GM23338 (cell line): ENCODE data around the gene DIP2B. TPM values are rescaled to one million over a fixed set of nuclear protein-coding genes. Genes with fewer than 3 reads are reported as not detected.
A peak's percentile ranks its signal among the peaks of the same experiment; 100 is the strongest.

Experiments used
- ATAC-seq: fragments of 200-7000 bp; cut with Tn5 transposase; 3 replicates; pipeline ENCODE4 v1.9.1; 2020
- DNase-seq: peaks from one replicate; pipeline ENCODE4 v3.0.0-alpha.2; 2015; ENCODE audit warnings: low spot score
- H2AFZ ChIP-seq: fragments of 200-600 bp; sonication (generic); 2 replicates; pipeline ENCODE4 v1.8.0; 2016; ENCODE audit warnings: antibody characterized with exemption, mild to moderate bottlenecking, moderate library complexity
- H3F3A ChIP-seq: fragments of 200-600 bp; sonication (generic); replicated peaks from 2 replicates; pipeline ENCODE4 v1.8.0; 2017; ENCODE audit warnings: antibody characterized with exemption, mixed run types, low read depth
- H3K27ac ChIP-seq: fragments of 200-600 bp; sonication (generic); 2 replicates; pipeline ENCODE4 v1.6.1; 2016; ENCODE audit warnings: low read depth
- H3K27me3 ChIP-seq: fragments of 200-600 bp; sonication (generic); 2 replicates; pipeline ENCODE4 v1.8.0; 2016; ENCODE audit warnings: mild to moderate bottlenecking, mixed run types, moderate library complexity; ENCODE audit not compliant: insufficient read depth
- H3K36me3 ChIP-seq: fragments of 200-600 bp; sonication (generic); 2 replicates; pipeline ENCODE4 v1.8.0; 2016; ENCODE audit warnings: mild to moderate bottlenecking; ENCODE audit not compliant: insufficient read depth
- H3K4me1 ChIP-seq: fragments of 200-600 bp; sonication (generic); 2 replicates; pipeline ENCODE4 v1.8.0; 2016; ENCODE audit warnings: mild to moderate bottlenecking, moderate library complexity; ENCODE audit not compliant: insufficient read depth
- H3K4me2 ChIP-seq: fragments of 200-600 bp; sonication (generic); 2 replicates; pipeline ENCODE4 v1.7.1; 2017; ENCODE audit warnings: mixed run types
- H3K4me3 ChIP-seq: fragments of 200-600 bp; sonication (generic); 2 replicates; pipeline ENCODE4 v1.6.1; 2016; ENCODE audit warnings: mixed run types
- H3K79me2 ChIP-seq: fragments of 200-600 bp; sonication (generic); replicated peaks from 2 replicates; pipeline ENCODE4 v1.8.0; 2017; ENCODE audit warnings: mild to moderate bottlenecking; ENCODE audit not compliant: insufficient read depth
- H3K9me2 ChIP-seq: fragments of 200-600 bp; sonication (generic); 2 replicates; pipeline ENCODE4 v1.8.0; 2017; ENCODE audit not compliant: insufficient read depth
- H4K20me1 ChIP-seq: fragments of 200-600 bp; sonication (generic); replicated peaks from 2 replicates; pipeline ENCODE4 v1.8.0; 2017; ENCODE audit warnings: mild to moderate bottlenecking; ENCODE audit not compliant: insufficient read depth
- H3K27ac Mint-ChIP-seq: 2 replicates; pipeline ENCODE4 v1.8.0; 2020; ENCODE audit warnings: inconsistent platforms, mild to moderate bottlenecking, moderate library complexity, mixed read lengths
- H3K27me3 Mint-ChIP-seq: 3 replicates; pipeline ENCODE4 v1.8.0; 2022; ENCODE audit warnings: low read depth, mild to moderate bottlenecking, moderate library complexity, mixed read lengths, inconsistent platforms; ENCODE audit not compliant: insufficient read depth, poor library complexity
- H3K36me3 Mint-ChIP-seq: 3 replicates; pipeline ENCODE4 v1.8.0; 2021; ENCODE audit warnings: low read depth, mild to moderate bottlenecking, inconsistent platforms, moderate library complexity, mixed read lengths
- H3K4me1 Mint-ChIP-seq: 3 replicates; pipeline ENCODE4 v1.8.0; 2020; ENCODE audit warnings: mild to moderate bottlenecking, inconsistent platforms, mixed read lengths
- H3K4me3 Mint-ChIP-seq: 3 replicates; pipeline ENCODE4 v1.8.0; 2021; ENCODE audit warnings: moderate library complexity, mild to moderate bottlenecking, inconsistent platforms, mixed read lengths
- H3K9me3 Mint-ChIP-seq: 3 replicates; pipeline ENCODE4 v1.8.0; 2020; ENCODE audit warnings: moderate library complexity, mild to moderate bottlenecking, inconsistent platforms, mixed read lengths
- CREB1 ChIP-seq: fragments of 250-450 bp; sonication (Bioruptor Pico); IDR thresholded peaks from 2 replicates; pipeline ENCODE4 v1.5.0; 2020; ENCODE audit warnings: low read depth, mild to moderate bottlenecking, moderate library complexity
- JUNB ChIP-seq: IDR thresholded peaks from one replicate; pipeline ENCODE4 v1.6.1; 2016; ENCODE audit warnings: antibody characterized with exemption; ENCODE audit not compliant: unreplicated experiment
- polyA plus RNA-seq: library from polyadenylated mRNA; unstranded; fragments of >200 nt; fragmentation: Nextera tagmentation; extraction: Ambion mirVana; gene quantifications from 2 replicates; pipeline ENCODE4 v1.2.1, GENCODE V29; 2016
- total RNA-seq: library from RNA; depleted of rRNA; stranded (reverse); fragments of >200 nt; shearing (Covaris generic); gene quantifications from 2 replicates; pipeline ENCODE4 v1.2.3, GENCODE V29; 2014
- TF ChIP-seq, protein P1 (sequence below), 2 experiments: fragments of 200-600 bp in 1 of 2; sonication (generic) in 1 of 2; conservative IDR thresholded peaks; 2 replicates each; pipeline versions ENCODE4 v1.5.1 to v1.6.1; 2016 to 2017; ENCODE audit warnings: antibody characterized with exemption in 2 of 2, low read depth in 2 of 2, mild to moderate bottlenecking in 2 of 2, moderate library complexity in 1 of 2
- TF ChIP-seq, protein P2 (sequence below): IDR thresholded peaks from 2 replicates; pipeline ENCODE4 v1.6.1; 2016; ENCODE audit warnings: antibody characterized with exemption
- TF ChIP-seq, protein P3 (sequence below): fragments of 250-450 bp; sonication (Bioruptor Pico); IDR thresholded peaks from 2 replicates; pipeline ENCODE4 v1.5.0; 2020; ENCODE audit warnings: mild to moderate bottlenecking, moderate library complexity

DIP2B gene
- total and polyA plus RNA-seq, 2 experiments from 2014 or later: 8.0 to 36.4 TPM

DNA sequence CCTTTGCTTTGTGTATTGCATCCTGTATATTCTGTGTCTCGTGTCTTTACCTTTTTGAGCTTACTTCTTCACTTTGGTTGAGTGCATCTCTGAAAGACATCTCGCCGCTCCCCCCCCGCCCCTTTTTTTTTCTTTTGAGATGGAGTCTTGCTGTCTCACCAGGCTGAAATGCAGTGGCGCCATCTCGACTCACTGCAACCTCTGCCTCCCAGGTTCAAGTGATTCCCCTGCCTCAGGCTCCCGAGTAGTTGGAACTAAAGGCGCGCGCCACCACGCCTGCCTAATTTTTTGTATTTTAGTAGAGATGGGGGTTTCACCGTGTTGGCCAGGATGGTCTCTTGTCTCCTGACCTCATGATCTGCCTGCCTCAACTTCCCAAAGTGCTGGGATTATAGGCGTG is 49.9 kb downstream of the DIP2B start:
- Histone ChIP-seq H3K36me3 (no peaks in the 10 kb centered on the region), H3K27ac (no peak overlapping the region), H3K4me1 (peaks cover 18% of the 10 kb centered on the region), H2AFZ (no peak overlapping the region), H3K79me2 (peaks cover 81% of the 10 kb centered on the region), H3K4me3 (no peak overlapping the region), H3F3A (no peaks in the 10 kb centered on the region), H3K9me2 (no peaks in the 10 kb centered on the region; the same call in 1 of the 2 replicates), H4K20me1 (peaks cover 4% of the 10 kb centered on the region; the same call in 1 of the 2 replicates), H3K27me3 (no peaks in the 10 kb centered on the region), H3K4me2 (no peak overlapping the region)
- TF ChIP-seq, protein P1, sequence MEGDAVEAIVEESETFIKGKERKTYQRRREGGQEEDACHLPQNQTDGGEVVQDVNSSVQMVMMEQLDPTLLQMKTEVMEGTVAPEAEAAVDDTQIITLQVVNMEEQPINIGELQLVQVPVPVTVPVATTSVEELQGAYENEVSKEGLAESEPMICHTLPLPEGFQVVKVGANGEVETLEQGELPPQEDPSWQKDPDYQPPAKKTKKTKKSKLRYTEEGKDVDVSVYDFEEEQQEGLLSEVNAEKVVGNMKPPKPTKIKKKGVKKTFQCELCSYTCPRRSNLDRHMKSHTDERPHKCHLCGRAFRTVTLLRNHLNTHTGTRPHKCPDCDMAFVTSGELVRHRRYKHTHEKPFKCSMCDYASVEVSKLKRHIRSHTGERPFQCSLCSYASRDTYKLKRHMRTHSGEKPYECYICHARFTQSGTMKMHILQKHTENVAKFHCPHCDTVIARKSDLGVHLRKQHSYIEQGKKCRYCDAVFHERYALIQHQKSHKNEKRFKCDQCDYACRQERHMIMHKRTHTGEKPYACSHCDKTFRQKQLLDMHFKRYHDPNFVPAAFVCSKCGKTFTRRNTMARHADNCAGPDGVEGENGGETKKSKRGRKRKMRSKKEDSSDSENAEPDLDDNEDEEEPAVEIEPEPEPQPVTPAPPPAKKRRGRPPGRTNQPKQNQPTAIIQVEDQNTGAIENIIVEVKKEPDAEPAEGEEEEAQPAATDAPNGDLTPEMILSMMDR (conservative IDR thresholded peaks at IDR 0.05; ENCODE audit: low read depth in 2 of 2): no peak
- H3K27me3 Mint-ChIP-seq: peaks cover 2% of the 10 kb centered on the region
- DNase-seq (no peak), ATAC-seq (no peak)
- no peaks in the 10 kb centered on the region; the same call in 2 of the 3 replicates for H3K9me3 Mint-ChIP-seq
- no peak overlapping the region for H3K4me3 Mint-ChIP-seq
- H3K27ac Mint-ChIP-seq: no peak overlapping the region
- peaks cover 4% of the 10 kb centered on the region; the same call in 2 of the 3 replicates for H3K36me3 Mint-ChIP-seq
- H3K4me1 Mint-ChIP-seq: peaks cover 5% of the 10 kb centered on the region; the same call in 2 of the 3 replicates

DNA sequence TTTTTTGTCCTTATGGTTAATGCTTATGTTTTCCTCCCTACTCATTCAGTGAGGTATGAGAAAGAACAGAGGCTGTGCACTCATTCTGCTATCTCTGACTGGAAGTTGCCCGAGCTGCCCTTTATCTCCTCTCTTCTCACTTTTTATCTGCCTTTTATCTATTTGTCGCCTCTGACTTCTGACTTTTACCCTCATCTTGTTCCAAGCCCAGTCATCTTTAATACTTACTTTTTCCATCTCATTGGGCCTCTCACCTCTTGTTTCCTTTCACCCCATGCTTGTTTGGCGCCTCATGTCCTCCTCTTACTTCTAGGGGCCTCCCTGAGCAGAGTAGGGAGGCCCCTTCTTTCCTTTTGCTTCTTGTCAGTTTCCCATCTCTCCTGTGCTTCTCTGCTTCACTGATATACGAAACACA is 50.7 kb downstream of the DIP2B start:
- no peaks in the 10 kb centered on the region for H3K9me3 Mint-ChIP-seq
- H3K27me3 ChIP-seq: no peaks in the 10 kb centered on the region
- no peak overlapping the region for H2AFZ ChIP-seq
- no peaks in the 10 kb centered on the region for H3F3A ChIP-seq
- peaks cover 4% of the 10 kb centered on the region; the same call in 2 of the 3 replicates for H3K36me3 Mint-ChIP-seq
- H3K4me3 Mint-ChIP-seq: no peak overlapping the region
- H3K4me1 ChIP-seq: peaks cover 18% of the 10 kb centered on the region
- H4K20me1 ChIP-seq: peaks cover 5% of the 10 kb centered on the region; the same call in 1 of the 2 replicates
- no peak for DNase-seq
- no peak overlapping the region for H3K4me3 ChIP-seq
- 0 out of 2 replicates have a peak overlapping the region, but pooled peaks have one; percentile 19 for H3K27ac ChIP-seq
- peaks cover 5% of the 10 kb centered on the region; the same call in 2 of the 3 replicates for H3K4me1 Mint-ChIP-seq
- H3K36me3 ChIP-seq: no peaks in the 10 kb centered on the region
- no peak overlapping the region for H3K4me2 ChIP-seq
- peaks cover 74% of the 10 kb centered on the region for H3K79me2 ChIP-seq
- no peaks in the 10 kb centered on the region; the same call in 1 of the 2 replicates for H3K9me2 ChIP-seq
- TF ChIP-seq, protein P2, sequence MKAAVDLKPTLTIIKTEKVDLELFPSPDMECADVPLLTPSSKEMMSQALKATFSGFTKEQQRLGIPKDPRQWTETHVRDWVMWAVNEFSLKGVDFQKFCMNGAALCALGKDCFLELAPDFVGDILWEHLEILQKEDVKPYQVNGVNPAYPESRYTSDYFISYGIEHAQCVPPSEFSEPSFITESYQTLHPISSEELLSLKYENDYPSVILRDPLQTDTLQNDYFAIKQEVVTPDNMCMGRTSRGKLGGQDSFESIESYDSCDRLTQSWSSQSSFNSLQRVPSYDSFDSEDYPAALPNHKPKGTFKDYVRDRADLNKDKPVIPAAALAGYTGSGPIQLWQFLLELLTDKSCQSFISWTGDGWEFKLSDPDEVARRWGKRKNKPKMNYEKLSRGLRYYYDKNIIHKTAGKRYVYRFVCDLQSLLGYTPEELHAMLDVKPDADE: no peak
- no peak for TF ChIP-seq JUNB
- no peak for ATAC-seq
- no peak overlapping the region; the same call in 1 of the 2 replicates for H3K27ac Mint-ChIP-seq
- H3K27me3 Mint-ChIP-seq: peaks cover 2% of the 10 kb centered on the region

DNA sequence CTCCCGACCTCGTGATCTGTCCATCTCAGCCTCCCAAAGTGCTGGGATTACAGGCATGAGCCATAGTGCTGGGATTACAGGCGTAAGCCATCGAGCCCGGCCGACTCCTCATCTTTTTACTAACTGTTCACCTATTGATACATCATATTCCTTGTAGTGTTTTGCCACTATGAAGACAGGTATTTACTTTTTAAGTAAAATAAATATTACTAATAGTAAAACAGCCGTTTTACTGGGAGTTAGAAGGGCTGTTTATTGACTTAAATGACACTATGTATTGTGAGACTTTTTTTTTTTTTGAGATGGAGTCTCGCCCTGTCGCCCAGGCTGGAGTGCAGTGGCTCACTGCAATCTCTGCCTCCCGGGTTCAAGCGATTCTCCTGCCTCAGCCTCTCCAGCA is 51.5 kb downstream of the DIP2B start:
- no peak overlapping the region for H3K27ac Mint-ChIP-seq
- H3K4me3 ChIP-seq: no peak overlapping the region
- H3K9me3 Mint-ChIP-seq: no peaks in the 10 kb centered on the region
- H3K4me3 Mint-ChIP-seq: no peak overlapping the region
- no peaks in the 10 kb centered on the region for H3K27me3 ChIP-seq
- no peaks in the 10 kb centered on the region for H3K36me3 ChIP-seq
- H3K36me3 Mint-ChIP-seq: peaks cover 4% of the 10 kb centered on the region; the same call in 2 of the 3 replicates
- H3K4me1 Mint-ChIP-seq: peaks cover 5% of the 10 kb centered on the region; the same call in 2 of the 3 replicates
- H3K4me1 ChIP-seq: peaks cover 18% of the 10 kb centered on the region
- DNase-seq: no peak
- H3K27me3 Mint-ChIP-seq: peaks cover 2% of the 10 kb centered on the region
- H4K20me1 ChIP-seq: peaks cover 9% of the 10 kb centered on the region; the same call in 1 of the 2 replicates
- H3K79me2 ChIP-seq: peaks cover 74% of the 10 kb centered on the region
- no peak for ATAC-seq
- H3K27ac ChIP-seq: no peak overlapping the region
- no peaks in the 10 kb centered on the region for H3F3A ChIP-seq
- no peak overlapping the region for H3K4me2 ChIP-seq
- no peak overlapping the region for H2AFZ ChIP-seq
- H3K9me2 ChIP-seq: no peaks in the 10 kb centered on the region; the same call in 1 of the 2 replicates
- TF ChIP-seq CREB1 (CRISPR knock-in tag): no peak
- TF ChIP-seq JUNB: no peak
- TF ChIP-seq, protein P3, sequence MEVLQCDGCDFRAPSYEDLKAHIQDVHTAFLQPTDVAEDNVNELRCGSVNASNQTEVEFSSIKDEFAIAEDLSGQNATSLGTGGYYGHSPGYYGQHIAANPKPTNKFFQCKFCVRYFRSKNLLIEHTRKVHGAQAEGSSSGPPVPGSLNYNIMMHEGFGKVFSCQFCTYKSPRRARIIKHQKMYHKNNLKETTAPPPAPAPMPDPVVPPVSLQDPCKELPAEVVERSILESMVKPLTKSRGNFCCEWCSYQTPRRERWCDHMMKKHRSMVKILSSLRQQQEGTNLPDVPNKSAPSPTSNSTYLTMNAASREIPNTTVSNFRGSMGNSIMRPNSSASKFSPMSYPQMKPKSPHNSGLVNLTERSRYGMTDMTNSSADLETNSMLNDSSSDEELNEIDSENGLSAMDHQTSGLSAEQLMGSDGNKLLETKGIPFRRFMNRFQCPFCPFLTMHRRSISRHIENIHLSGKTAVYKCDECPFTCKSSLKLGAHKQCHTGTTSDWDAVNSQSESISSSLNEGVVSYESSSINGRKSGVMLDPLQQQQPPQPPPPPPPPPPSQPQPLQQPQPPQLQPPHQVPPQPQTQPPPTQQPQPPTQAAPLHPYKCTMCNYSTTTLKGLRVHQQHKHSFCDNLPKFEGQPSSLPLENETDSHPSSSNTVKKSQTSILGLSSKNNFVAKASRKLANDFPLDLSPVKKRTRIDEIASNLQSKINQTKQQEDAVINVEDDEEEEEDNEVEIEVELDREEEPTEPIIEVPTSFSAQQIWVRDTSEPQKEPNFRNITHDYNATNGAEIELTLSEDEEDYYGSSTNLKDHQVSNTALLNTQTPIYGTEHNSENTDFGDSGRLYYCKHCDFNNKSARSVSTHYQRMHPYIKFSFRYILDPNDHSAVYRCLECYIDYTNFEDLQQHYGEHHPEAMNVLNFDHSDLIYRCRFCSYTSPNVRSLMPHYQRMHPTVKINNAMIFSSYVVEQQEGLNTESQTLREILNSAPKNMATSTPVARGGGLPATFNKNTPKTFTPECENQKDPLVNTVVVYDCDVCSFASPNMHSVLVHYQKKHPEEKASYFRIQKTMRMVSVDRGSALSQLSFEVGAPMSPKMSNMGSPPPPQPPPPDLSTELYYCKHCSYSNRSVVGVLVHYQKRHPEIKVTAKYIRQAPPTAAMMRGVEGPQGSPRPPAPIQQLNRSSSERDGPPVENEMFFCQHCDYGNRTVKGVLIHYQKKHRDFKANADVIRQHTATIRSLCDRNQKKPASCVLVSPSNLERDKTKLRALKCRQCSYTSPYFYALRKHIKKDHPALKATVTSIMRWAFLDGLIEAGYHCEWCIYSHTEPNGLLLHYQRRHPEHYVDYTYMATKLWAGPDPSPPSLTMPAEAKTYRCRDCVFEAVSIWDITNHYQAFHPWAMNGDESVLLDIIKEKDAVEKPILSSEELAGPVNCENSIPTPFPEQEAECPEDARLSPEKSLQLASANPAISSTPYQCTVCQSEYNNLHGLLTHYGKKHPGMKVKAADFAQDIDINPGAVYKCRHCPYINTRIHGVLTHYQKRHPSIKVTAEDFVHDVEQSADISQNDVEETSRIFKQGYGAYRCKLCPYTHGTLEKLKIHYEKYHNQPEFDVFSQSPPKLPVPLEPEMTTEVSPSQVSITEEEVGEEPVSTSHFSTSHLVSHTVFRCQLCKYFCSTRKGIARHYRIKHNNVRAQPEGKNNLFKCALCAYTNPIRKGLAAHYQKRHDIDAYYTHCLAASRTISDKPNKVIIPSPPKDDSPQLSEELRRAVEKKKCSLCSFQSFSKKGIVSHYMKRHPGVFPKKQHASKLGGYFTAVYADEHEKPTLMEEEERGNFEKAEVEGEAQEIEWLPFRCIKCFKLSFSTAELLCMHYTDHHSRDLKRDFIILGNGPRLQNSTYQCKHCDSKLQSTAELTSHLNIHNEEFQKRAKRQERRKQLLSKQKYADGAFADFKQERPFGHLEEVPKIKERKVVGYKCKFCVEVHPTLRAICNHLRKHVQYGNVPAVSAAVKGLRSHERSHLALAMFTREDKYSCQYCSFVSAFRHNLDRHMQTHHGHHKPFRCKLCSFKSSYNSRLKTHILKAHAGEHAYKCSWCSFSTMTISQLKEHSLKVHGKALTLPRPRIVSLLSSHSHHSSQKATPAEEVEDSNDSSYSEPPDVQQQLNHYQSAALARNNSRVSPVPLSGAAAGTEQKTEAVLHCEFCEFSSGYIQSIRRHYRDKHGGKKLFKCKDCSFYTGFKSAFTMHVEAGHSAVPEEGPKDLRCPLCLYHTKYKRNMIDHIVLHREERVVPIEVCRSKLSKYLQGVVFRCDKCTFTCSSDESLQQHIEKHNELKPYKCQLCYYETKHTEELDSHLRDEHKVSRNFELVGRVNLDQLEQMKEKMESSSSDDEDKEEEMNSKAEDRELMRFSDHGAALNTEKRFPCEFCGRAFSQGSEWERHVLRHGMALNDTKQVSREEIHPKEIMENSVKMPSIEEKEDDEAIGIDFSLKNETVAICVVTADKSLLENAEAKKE: no peak
